NK-92 (cell line): ENCODE results near the gene COL4A2.
"Not testable (repeated sequence)": the region's sequence is repeated elsewhere in the genome, so short reads cannot be mapped to it uniquely, and the experiment has no call there.

Source experiments
- DNase-seq: peaks from one replicate; lab custom pipeline; 2025; ENCODE audit not compliant: unreplicated experiment; lab: John Stamatoyannopoulos, UW

Gene COL4A2

DNA sequence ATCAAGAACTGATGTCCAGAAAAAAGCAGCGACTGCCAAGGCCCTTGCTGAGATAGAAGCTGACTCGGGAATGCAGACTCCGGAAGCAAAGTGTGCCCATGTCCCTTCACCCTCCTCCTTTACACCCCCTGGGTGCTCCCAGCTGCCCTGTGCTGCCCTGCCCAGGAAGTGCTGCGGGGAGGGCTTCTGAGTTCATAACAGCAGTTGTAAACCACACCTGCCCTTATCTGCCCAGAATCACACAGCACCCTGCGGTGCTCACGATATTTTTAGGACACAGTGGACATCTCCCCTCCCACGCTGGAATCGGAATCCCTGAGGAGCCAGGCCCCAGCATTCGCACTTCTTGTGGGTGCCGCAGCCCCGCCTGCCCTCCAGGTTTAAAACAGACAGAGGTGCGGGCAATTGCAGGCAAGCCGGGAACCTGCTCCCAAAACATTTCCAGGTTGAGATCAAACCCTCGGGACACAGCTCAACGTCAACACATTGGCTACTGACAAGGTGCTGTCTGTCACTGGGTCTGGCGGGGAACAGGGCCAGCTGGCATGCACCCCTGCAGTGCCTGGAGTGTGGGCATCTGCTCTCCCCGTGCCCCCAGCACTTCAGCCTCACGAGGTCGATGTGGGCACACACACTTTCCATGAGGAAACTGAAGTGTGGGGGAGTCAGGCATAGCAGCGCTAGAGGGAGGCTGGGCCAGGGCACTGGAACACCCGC lies 217.6 kb downstream of the COL4A2 start:
- no peak for DNase-seq

- DNase-seq: no peak
Observed at GRCh38 chr13:110525328-110526319, 218.5 kb downstream of the COL4A2 start.

DNA sequence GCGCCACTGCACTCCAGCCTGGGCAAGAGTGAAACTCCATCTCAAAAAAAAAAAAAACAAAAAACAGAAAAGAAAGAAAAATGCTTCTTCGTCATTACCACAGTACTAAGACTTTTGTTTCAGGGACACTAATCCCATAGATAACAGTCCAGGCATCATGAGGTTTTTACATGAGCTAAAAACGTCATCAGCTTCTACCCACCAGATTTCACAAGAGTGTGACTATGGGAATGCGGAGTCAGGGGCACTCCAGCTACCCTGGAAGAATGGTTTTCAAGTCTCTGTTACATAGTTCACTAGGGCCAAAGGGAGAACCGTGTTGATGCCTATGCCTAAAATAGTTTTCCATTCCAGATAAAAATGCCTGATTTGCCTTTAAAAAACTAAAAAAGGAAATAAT lies 221.3 kb downstream of the COL4A2 start:
- no peak for DNase-seq

- no peak for DNase-seq
Observed at GRCh38 chr13:110528911-110529310, 221.8 kb downstream of the COL4A2 start.

- DNase-seq: no peak
Observed at GRCh38 chr13:110529522-110530311, 222.6 kb downstream of the COL4A2 start.

DNA sequence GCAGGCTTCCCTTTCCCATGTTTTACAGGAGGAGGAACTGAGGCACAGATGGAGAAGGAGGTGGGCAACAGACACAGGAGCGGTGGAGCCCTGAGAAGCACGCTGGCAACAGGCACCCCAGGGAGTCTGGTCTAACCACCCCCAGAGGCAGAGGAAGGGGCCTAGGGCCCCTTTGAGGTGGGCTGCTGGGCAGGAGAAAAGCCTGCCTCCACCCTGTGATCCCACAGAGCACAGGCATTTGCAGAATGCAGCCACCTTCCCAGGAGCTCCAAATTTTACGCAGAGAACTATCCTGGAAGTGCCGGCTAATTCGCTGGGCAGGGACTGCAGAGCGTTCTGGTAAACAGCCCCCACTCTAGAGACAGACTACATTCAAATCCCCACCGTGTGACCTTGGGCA lies 224.0 kb downstream of the COL4A2 start:
- DNase-seq: no peak

DNA sequence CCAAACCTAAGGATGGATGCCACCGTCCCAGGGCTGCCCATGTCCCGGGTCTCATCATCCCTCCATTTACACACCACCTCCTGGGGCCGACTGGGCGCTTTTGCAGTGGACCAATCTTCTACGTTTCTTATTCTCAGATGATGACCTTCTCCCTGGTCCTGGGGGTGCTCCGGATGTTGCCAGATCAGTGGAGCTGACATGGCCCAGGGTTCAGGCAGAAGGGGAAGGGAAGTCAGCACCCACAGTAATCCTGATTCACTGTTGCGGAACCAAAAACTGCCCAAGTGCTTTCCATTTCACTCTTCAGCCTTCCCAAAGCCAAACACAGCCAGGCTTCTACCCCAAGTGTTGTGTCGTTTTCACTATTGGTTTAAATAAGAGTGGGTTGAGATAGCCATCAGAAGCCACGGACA lies 224.6 kb downstream of the COL4A2 start:
- no peak for DNase-seq

GRCh38 chr13:110532258-110532657 lies 225.2 kb downstream of the COL4A2 start:
- not testable (repeated sequence) for DNase-seq

DNA sequence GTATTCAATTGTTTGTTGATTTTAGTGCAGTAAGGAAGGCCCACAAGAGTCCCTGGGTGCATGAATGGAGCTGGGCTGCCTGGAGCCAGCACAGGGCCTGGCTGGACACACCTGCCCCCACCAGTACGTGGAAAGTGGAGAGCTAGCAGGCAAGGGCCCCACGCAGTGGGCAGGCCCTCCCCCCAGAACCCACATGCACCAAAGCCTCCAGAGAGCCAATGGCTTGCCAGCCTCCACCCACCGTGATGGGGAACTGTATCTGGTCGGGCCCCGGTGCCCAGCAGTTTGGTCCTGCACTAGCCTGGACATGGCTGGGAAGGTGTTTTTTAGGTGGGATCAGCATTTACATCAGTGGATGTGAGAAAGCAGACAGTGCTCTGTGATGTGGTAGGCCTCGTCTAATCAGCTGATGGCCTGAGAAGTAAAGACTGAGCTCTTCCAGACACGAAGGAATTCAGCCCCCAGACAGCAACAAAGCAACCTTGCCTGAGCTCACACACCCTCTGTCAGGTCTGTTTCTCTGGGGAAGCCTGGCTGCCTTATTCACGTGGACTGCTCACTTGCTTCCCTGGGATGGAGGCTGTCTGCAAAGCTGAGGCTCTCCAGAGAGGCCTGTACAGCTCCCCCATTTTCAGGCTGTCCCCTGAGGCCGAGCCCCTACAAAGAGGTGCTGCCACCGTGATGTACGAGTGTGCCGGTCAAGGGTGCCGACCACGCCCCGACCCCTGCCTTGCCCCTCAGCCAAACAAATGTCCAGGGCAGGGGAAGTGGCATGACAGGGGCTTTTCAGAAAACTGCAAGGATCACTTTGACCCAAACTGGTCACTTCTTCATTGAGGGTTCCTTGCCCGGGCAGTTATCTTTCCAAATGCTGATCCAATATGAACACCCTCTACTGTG lies 226.9 kb downstream of the COL4A2 start:
- no peak for DNase-seq

DNA sequence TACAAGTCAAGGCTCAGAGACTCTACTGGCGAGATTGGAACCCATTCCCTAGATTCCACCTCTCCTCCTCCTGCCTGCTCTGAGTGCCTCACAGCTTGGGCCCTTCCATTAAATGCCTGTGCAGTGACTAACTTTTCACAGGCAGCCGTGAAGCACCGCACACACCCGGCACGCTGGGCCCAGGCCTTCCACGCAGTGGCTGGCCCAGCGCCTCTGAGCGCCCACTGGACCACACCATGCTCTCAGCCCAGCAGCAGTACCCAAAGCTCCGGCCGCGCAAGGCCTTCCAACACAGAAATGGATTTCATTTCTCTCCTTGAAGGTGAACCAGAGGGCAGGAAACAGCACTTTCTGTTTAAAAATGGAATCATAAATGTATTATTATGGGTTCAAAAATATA lies 228.4 kb downstream of the COL4A2 start:
- no peak for DNase-seq

- DNase-seq: no peak
Observed at GRCh38 chr13:110536006-110536693, 229.1 kb downstream of the COL4A2 start.

DNA sequence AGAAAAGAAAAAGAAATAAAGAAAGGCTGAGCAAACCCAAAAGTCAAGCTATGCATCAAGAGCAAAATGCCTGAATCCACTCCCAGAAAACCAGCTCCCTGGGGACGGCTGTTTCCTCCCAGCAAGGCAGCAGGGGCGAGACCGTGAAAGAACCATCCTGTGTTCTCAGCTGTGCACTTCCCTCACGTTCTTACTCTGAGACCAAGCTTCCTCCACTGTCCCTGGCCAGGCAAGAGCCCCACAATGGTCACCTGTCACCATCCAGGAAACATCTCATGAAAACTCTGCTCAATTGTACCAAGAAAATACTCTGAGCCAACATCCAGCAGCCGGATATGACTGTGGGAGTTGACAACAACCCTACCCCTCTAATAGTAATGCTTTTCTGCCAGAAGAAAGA lies 231.5 kb downstream of the COL4A2 start:
- no peak for DNase-seq

- DNase-seq: no peak
Observed at GRCh38 chr13:110539894-110540293, 232.8 kb downstream of the COL4A2 start.

- no peak for DNase-seq
Observed at GRCh38 chr13:110540871-110541525, 233.9 kb downstream of the COL4A2 start.

- no peak for DNase-seq
Observed at GRCh38 chr13:110541526-110541920, 234.4 kb downstream of the COL4A2 start.

DNA sequence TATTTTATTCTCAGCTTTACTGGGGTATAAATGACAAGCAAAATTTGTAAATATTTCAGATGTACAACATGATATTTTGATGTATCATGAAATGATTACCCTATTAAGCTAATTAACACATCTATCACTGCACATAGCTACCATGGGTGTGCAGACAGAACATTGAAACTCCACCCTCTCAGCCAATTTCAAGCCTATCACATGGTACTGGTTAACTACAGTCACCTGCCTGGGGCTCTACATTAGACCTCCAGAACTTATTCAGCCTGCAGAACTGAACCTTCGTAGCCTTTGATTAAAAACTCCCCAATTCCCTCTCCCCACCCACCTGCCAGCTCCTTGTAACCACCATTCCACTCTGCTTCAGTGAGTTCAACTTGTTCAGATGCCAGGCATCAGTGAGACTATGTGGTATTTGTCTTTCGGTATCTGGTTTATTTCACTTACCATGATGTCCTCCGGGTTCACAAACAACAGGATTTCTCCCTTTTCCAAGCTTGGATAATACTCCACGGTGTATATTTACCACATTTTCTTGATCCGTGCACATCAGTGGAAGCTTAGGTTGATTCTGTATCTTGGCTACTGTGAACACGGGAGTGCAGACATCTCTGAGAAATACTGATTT lies 235.2 kb downstream of the COL4A2 start:
- DNase-seq: no peak

DNA sequence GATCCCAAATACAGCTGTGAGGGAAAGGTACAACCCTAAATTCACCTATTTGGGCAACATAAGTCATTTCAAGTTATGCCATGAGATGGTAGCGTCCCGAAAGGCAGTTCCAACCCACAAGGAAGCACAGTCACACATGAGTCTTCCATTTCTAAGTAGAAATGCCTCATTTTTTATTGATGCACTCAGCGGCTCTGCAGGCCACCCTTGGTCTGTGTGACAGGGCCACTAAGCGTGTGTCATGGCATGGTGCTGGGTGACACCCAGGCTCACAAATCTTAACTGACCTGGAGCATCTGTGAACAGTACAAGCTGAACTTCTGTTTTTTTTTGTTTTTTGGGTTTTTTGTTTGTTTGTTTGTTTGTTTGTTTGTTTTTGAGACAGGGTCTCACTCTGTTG lies 239.3 kb downstream of the COL4A2 start:
- DNase-seq: no peak

- DNase-seq: no peak
Observed at GRCh38 chr13:110546926-110547325, 239.8 kb downstream of the COL4A2 start.
